ENCODE data around the gene MVB12B. TPM values are rescaled to one million over a fixed set of nuclear protein-coding genes. Genes with fewer than 3 reads are reported as not detected.
"Not testable (repeated sequence)": the region's sequence is repeated elsewhere in the genome, so short reads cannot be mapped to it uniquely, and the experiment has no call there.

Gene MVB12B
- total RNA-seq, 6 experiments from 2014 or later = 7.2 to 16.2 (median 9.1) TPM

DNA sequence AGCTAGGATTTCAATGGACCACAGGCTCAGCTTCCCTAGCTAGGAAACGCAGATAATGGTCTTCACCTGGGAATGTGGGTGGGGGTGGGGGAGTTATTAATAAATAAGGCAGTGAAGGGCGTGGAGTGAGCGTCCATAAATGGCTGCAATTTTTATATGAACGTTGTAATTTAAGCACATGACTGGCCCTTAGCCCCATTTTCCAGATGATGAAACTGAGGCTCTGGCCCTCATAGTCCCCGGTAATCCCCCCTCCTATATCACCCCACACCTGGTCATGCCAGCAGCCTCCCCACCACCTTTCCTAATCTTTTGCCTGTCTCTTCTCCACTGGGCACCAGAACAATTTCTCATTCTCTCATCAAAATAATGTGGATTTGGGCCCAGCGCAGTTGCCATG lies 225.2 kb downstream of the MVB12B start:
- Histone ChIP-seq H3K27ac (no peak overlapping the region), H3K4me1 (no peaks in the 10 kb centered on the region), H3K4me3 (no peak overlapping the region), H3K27me3 (no peaks in the 10 kb centered on the region), H3K36me3 (no peaks in the 10 kb centered on the region), H3K9me3 (no peaks in the 10 kb centered on the region)
- WGBS (ENCODE audit: insufficient coverage, low coverage, low lambda C conversion rate, missing lambda C conversion rate) = 85% methylated on average over 6 of the region's 6 CpGs
- ATAC-seq (no peak), DNase-seq (no peak)
- intact Hi-C loops (cut with DNase I) = no loop called here
- no peak for TF ChIP-seq POLR2A (IDR thresholded peaks at IDR 0.05)
- TF ChIP-seq, protein P1, sequence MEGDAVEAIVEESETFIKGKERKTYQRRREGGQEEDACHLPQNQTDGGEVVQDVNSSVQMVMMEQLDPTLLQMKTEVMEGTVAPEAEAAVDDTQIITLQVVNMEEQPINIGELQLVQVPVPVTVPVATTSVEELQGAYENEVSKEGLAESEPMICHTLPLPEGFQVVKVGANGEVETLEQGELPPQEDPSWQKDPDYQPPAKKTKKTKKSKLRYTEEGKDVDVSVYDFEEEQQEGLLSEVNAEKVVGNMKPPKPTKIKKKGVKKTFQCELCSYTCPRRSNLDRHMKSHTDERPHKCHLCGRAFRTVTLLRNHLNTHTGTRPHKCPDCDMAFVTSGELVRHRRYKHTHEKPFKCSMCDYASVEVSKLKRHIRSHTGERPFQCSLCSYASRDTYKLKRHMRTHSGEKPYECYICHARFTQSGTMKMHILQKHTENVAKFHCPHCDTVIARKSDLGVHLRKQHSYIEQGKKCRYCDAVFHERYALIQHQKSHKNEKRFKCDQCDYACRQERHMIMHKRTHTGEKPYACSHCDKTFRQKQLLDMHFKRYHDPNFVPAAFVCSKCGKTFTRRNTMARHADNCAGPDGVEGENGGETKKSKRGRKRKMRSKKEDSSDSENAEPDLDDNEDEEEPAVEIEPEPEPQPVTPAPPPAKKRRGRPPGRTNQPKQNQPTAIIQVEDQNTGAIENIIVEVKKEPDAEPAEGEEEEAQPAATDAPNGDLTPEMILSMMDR (IDR thresholded peaks at IDR 0.05) = no peak

DNA sequence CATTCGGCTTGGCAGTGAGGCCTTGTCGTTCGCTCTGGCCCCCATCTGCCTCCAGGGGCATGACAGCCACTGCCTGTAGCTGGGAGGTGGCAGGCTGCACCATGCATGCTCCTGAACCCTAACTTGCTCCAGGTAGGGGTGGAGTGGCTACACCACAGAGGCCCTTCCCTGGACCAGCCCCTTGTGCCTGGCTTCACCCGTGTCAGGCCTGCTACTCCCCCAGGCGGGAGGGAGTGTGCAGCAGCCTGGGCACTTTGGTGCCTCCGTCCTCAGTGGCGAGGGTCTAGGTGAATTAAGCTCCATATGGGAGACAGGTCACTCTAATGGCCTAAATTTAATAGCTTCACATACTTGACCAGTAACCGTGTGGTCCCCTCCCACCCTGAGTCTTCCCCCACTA lies 227.7 kb downstream of the MVB12B start:
- no peaks in the 10 kb centered on the region for H3K4me1 ChIP-seq
- ATAC-seq (no peak), DNase-seq (no peak)
- H3K4me3 ChIP-seq = no peak overlapping the region
- no peaks in the 10 kb centered on the region for H3K9me3 ChIP-seq
- H3K27me3 ChIP-seq = no peaks in the 10 kb centered on the region
- no peak overlapping the region for H3K27ac ChIP-seq
- intact Hi-C loops (cut with DNase I) = no loop called here
- 56% methylated on average over 1 of the region's 8 CpGs for WGBS (ENCODE audit: insufficient coverage, low coverage, low lambda C conversion rate, missing lambda C conversion rate)
- TF ChIP-seq POLR2A (IDR thresholded peaks at IDR 0.05) = no peak
- TF ChIP-seq, protein P1 (IDR thresholded peaks at IDR 0.05) = no peak
- H3K36me3 ChIP-seq = no peaks in the 10 kb centered on the region

DNA sequence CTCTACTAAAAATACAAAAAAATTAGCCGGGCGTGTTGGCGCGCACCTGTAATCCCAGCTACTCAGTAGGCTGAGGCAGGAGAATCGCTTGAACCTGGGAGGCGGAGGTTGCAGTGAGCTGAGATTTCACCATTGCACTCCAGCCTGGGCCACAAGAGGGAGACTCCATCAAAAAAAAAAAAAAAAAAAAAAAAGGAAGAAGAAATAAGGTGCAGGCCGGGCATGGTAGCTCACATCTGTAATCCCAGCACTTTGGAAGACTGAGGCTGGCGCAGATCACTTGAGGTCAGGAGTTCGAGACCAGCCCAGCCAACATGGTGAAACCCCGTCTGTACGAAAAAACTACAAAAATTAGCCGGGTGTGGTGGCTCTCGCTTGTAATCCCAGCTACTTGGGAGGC lies 228.8 kb downstream of the MVB12B start:
- not testable (repeated sequence) for H3K4me3 ChIP-seq, H3K27me3 ChIP-seq, ATAC-seq, H3K36me3 ChIP-seq, H3K9me3 ChIP-seq, H3K27ac ChIP-seq, DNase-seq, H3K4me1 ChIP-seq
- WGBS (ENCODE audit: insufficient coverage, low coverage, low lambda C conversion rate, missing lambda C conversion rate) = 63% methylated on average over 6 of the region's 13 CpGs
- intact Hi-C loops (cut with DNase I) = loop anchor here (5.0 kb wide), 2 partner anchors 53 to 58 kb away; no protein-coding TSS in a partner anchor
- TF ChIP-seq, protein P1 (IDR thresholded peaks at IDR 0.05) = peak in 1 of 4 donors; percentile 7

Small RNAs within 50 kb of the gene (small RNA-seq; reads per million reads assigned to genes)
- gene RF00108 = 0 reads per million in 2 experiments
